Measurements from ENCODE around the gene PLA2G6.

DNA sequence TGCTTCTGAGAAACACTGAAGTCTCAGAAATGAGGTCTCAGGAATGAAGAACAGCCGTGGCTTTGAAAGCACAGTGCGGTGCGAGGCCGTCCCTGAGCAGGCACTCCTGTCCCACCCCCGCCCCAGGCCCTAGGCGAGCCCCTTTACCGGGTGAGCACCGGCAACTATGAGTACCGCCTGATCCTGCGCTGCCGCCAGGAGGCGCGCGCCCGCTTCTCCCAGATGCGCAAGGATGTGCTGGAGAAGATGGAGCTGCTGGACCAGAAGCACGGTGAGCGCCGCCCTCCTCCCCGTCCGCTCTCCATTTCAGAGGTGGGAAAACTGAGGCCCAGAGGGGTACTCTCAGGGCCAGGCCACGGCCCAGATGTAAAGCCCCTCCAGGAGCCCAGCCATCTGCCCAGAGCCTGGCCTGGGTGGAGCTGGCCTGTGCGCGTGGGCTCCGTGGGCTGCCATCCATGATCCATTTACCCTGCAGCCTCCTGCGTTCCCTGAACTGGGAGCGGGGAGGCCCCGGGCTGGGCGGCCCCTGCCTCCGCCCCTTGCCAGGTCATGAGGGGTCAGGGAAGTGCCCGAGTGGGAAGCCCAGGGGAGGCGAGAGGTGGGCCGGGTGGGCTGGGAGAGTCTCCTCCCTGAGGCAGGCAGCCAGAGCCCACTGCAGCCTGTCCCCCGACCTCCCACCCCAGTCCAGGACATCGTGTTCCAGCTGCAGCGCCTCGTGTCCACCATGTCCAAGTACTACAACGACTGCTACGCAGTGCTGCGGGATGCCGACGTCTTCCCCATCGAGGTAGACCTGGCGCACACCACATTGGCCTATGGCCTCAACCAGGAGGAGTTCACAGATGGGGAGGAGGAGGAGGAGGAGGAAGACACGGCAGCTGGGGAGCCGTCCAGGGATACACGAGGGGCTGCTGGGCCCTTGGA lies 107.2 kb downstream of the PLA2G6 start:
- TF ChIP-seq, protein P1, sequence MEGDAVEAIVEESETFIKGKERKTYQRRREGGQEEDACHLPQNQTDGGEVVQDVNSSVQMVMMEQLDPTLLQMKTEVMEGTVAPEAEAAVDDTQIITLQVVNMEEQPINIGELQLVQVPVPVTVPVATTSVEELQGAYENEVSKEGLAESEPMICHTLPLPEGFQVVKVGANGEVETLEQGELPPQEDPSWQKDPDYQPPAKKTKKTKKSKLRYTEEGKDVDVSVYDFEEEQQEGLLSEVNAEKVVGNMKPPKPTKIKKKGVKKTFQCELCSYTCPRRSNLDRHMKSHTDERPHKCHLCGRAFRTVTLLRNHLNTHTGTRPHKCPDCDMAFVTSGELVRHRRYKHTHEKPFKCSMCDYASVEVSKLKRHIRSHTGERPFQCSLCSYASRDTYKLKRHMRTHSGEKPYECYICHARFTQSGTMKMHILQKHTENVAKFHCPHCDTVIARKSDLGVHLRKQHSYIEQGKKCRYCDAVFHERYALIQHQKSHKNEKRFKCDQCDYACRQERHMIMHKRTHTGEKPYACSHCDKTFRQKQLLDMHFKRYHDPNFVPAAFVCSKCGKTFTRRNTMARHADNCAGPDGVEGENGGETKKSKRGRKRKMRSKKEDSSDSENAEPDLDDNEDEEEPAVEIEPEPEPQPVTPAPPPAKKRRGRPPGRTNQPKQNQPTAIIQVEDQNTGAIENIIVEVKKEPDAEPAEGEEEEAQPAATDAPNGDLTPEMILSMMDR (IDR thresholded peaks at IDR 0.05), result 0 out of 2 replicates have a peak, but pooled peaks have one; percentile 44
- TF ChIP-seq NR3C1 (CRISPR knock-in tag; conservative IDR thresholded peaks at IDR 0.05; ENCODE audit: low read depth), result no peak
- TF ChIP-seq ESRRA (CRISPR knock-in tag; IDR thresholded peaks at IDR 0.05; ENCODE audit: borderline replicate concordance), result no peak
- TF ChIP-seq, protein P2, sequence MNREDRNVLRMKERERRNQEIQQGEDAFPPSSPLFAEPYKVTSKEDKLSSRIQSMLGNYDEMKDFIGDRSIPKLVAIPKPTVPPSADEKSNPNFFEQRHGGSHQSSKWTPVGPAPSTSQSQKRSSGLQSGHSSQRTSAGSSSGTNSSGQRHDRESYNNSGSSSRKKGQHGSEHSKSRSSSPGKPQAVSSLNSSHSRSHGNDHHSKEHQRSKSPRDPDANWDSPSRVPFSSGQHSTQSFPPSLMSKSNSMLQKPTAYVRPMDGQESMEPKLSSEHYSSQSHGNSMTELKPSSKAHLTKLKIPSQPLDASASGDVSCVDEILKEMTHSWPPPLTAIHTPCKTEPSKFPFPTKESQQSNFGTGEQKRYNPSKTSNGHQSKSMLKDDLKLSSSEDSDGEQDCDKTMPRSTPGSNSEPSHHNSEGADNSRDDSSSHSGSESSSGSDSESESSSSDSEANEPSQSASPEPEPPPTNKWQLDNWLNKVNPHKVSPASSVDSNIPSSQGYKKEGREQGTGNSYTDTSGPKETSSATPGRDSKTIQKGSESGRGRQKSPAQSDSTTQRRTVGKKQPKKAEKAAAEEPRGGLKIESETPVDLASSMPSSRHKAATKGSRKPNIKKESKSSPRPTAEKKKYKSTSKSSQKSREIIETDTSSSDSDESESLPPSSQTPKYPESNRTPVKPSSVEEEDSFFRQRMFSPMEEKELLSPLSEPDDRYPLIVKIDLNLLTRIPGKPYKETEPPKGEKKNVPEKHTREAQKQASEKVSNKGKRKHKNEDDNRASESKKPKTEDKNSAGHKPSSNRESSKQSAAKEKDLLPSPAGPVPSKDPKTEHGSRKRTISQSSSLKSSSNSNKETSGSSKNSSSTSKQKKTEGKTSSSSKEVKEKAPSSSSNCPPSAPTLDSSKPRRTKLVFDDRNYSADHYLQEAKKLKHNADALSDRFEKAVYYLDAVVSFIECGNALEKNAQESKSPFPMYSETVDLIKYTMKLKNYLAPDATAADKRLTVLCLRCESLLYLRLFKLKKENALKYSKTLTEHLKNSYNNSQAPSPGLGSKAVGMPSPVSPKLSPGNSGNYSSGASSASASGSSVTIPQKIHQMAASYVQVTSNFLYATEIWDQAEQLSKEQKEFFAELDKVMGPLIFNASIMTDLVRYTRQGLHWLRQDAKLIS (CRISPR knock-in tag; IDR thresholded peaks at IDR 0.05; ENCODE audit: borderline replicate concordance), result no peak
- TF ChIP-seq, protein P3, sequence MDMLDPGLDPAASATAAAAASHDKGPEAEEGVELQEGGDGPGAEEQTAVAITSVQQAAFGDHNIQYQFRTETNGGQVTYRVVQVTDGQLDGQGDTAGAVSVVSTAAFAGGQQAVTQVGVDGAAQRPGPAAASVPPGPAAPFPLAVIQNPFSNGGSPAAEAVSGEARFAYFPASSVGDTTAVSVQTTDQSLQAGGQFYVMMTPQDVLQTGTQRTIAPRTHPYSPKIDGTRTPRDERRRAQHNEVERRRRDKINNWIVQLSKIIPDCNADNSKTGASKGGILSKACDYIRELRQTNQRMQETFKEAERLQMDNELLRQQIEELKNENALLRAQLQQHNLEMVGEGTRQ (CRISPR knock-in tag; IDR thresholded peaks at IDR 0.05), result no peak
- TF ChIP-seq, protein P4, sequence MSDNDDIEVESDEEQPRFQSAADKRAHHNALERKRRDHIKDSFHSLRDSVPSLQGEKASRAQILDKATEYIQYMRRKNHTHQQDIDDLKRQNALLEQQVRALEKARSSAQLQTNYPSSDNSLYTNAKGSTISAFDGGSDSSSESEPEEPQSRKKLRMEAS (CRISPR knock-in tag; IDR thresholded peaks at IDR 0.05), result no peak
- TF ChIP-seq, protein P5, sequence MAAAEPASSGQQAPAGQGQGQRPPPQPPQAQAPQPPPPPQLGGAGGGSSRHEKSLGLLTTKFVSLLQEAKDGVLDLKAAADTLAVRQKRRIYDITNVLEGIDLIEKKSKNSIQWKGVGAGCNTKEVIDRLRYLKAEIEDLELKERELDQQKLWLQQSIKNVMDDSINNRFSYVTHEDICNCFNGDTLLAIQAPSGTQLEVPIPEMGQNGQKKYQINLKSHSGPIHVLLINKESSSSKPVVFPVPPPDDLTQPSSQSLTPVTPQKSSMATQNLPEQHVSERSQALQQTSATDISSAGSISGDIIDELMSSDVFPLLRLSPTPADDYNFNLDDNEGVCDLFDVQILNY (CRISPR knock-in tag; IDR thresholded peaks at IDR 0.05), result no peak
- TF ChIP-seq JUN (CRISPR knock-in tag; IDR thresholded peaks at IDR 0.05), result no peak
- TF ChIP-seq, protein P6, sequence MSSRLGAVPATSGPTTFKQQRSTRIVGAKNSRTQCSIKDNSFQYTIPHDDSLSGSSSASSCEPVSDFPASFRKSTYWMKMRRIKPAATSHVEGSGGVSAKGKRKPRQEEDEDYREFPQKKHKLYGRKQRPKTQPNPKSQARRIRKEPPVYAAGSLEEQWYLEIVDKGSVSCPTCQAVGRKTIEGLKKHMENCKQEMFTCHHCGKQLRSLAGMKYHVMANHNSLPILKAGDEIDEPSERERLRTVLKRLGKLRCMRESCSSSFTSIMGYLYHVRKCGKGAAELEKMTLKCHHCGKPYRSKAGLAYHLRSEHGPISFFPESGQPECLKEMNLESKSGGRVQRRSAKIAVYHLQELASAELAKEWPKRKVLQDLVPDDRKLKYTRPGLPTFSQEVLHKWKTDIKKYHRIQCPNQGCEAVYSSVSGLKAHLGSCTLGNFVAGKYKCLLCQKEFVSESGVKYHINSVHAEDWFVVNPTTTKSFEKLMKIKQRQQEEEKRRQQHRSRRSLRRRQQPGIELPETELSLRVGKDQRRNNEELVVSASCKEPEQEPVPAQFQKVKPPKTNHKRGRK (CRISPR knock-in tag; IDR thresholded peaks at IDR 0.05; ENCODE audit: borderline replicate concordance), result no peak
